Fibroblast of lung (primary cell): Measurements from ENCODE around the gene PLD1. TPM values are rescaled to one million over a fixed set of nuclear protein-coding genes. Genes with fewer than 3 reads are reported as not detected.

Source experiments
- DNase-seq, 2 donors: peaks; one replicate each; pipeline versions ENCODE4 v3.0.0 to v3.0.0-alpha.2; 2010; ENCODE audit warnings: low read depth in 2 of 2
- H2AFZ ChIP-seq: 2 replicates; pipeline ENCODE4 v1.5.1; 2012; ENCODE audit warnings: low read length, control low read depth, inconsistent platforms
- H3K27ac ChIP-seq: 2 replicates; pipeline ENCODE4 v1.5.1; 2011; ENCODE audit warnings: low read length, control low read depth; ENCODE audit not compliant: insufficient read depth
- H3K27me3 ChIP-seq: 2 replicates; pipeline ENCODE4 v1.5.1; 2011; ENCODE audit warnings: mild to moderate bottlenecking, low read length; ENCODE audit not compliant: control insufficient read depth, insufficient read depth
- H3K36me3 ChIP-seq: 2 replicates; pipeline ENCODE4 v1.5.1; 2011; ENCODE audit warnings: low read length; ENCODE audit not compliant: control insufficient read depth, insufficient read depth
- H3K4me1 ChIP-seq: 2 replicates; pipeline ENCODE4 v1.5.1; 2011; ENCODE audit warnings: low read length; ENCODE audit not compliant: control insufficient read depth, insufficient read depth; ENCODE audit errors: extremely low read depth
- H3K4me2 ChIP-seq: 2 replicates; pipeline ENCODE4 v1.5.1; 2011; ENCODE audit warnings: low read length, control low read depth; ENCODE audit not compliant: insufficient read depth; ENCODE audit errors: extremely low read depth
- H3K4me3 ChIP-seq, 4 experiments: fragments of 200-600 bp in 1 of 4; sonication (generic) in 1 of 4; replicated peaks in 1 of 4; 2 replicates each; pipeline ENCODE4 v1.5.1; 2011 to 2016; ENCODE audit warnings: low read length in 4 of 4, low read depth in 3 of 4, mild to moderate bottlenecking in 3 of 4, control low read depth in 2 of 4, inconsistent platforms in 1 of 4, mixed read lengths in 1 of 4; ENCODE audit not compliant: insufficient read depth in 1 of 4; ENCODE audit errors: control extremely low read depth in 1 of 4
- H3K79me2 ChIP-seq: 2 replicates; pipeline ENCODE4 v1.5.1; 2012; ENCODE audit warnings: mild to moderate bottlenecking, low read length, inconsistent platforms; ENCODE audit not compliant: control insufficient read depth, insufficient read depth
- H3K9ac ChIP-seq: 2 replicates; pipeline ENCODE4 v1.5.1; 2011; ENCODE audit warnings: mild to moderate bottlenecking, low read length, control low read depth; ENCODE audit not compliant: insufficient read depth
- H3K9me3 ChIP-seq: 2 replicates; pipeline ENCODE4 v1.5.1; 2012; ENCODE audit warnings: low read depth, low read length; ENCODE audit not compliant: control insufficient read depth, insufficient read depth
- H4K20me1 ChIP-seq: 2 replicates; pipeline ENCODE4 v1.5.1; 2011; ENCODE audit warnings: low read length; ENCODE audit not compliant: control insufficient read depth, insufficient read depth; ENCODE audit errors: extremely low read depth
- CTCF ChIP-seq, 2 donors: IDR thresholded peaks in 1 of 2; conservative IDR thresholded peaks in 1 of 2; 1 replicate in 1 of 2; 2 replicates in 1 of 2; pipeline ENCODE4 v1.5.1; 2011 to 2012; ENCODE audit warnings: low read length in 2 of 2, control low read depth in 1 of 2, inconsistent platforms in 1 of 2, low read depth in 1 of 2, mild to moderate bottlenecking in 1 of 2
- EZH2 ChIP-seq: IDR thresholded peaks from 2 replicates; pipeline ENCODE4 v1.5.1; 2012; ENCODE audit warnings: low read length, control low read depth, mild to moderate bottlenecking; ENCODE audit errors: missing control alignments
- polyA plus RNA-seq, 2 donors: library from polyadenylated mRNA; depleted of rRNA in 1 of 2; stranded (reverse) in 1 of 2; unstranded in 1 of 2; fragments of >200 nt; gene quantifications; 2 replicates each; pipeline ENCODE4 v1.2.1, GENCODE V29; 2011 to 2012; ENCODE audit warnings: missing spikeins in 1 of 2
- total RNA-seq: library from RNA; depleted of rRNA; stranded (reverse); fragments of >200 nt; gene quantifications from 2 replicates; pipeline ENCODE4 v1.2.1, GENCODE V29; 2014

PLD1 gene
- total and polyA plus RNA-seq, 2 donors (not counting 1 experiment from before 2014, with no cell fraction given): 10.8 to 18.8 TPM

- no peaks in the 10 kb centered on the region for H3K27me3 ChIP-seq
- TF ChIP-seq CTCF (conservative IDR thresholded peaks at IDR 0.05 in 1 of 2, IDR thresholded peaks at IDR 0.05 in 1 of 2; ENCODE audit: low read depth in 1 of 2, low read length in 2 of 2) (no peak), EZH2 (no peak)
- no peaks in the 10 kb centered on the region for H4K20me1 ChIP-seq
- peaks cover 2% of the 10 kb centered on the region for H3K4me1 ChIP-seq
- no peaks in the 10 kb centered on the region for H3K9me3 ChIP-seq
- DNase-seq: peak; percentile 80 to 95
- H3K36me3 ChIP-seq: no peaks in the 10 kb centered on the region
- no peak overlapping the region for H3K4me2 ChIP-seq
- H3K27ac ChIP-seq: no peak overlapping the region
- no peak overlapping the region for H3K9ac ChIP-seq
- no peaks in the 10 kb centered on the region for H3K79me2 ChIP-seq
- H3K4me3 ChIP-seq: no peak overlapping the region
- H2AFZ ChIP-seq: no peak overlapping the region
Observed at GRCh38 chr3:171788546-171789351, 21.5 kb downstream of the PLD1 start.

GRCh38 chr3:171786997-171787396 lies 23.3 kb downstream of the PLD1 start:
- Histone ChIP-seq H3K4me3 (no peak overlapping the region), H3K36me3 (no peaks in the 10 kb centered on the region), H3K9ac (no peak overlapping the region), H2AFZ (no peak overlapping the region), H3K4me2 (no peak overlapping the region), H3K27ac (no peak overlapping the region), H3K4me1 (peaks cover 2% of the 10 kb centered on the region), H3K9me3 (no peaks in the 10 kb centered on the region), H4K20me1 (no peaks in the 10 kb centered on the region), H3K79me2 (no peaks in the 10 kb centered on the region), H3K27me3 (no peaks in the 10 kb centered on the region)
- no peak for TF ChIP-seq CTCF (conservative IDR thresholded peaks at IDR 0.05 in 1 of 2, IDR thresholded peaks at IDR 0.05 in 1 of 2; ENCODE audit: low read depth in 1 of 2, low read length in 2 of 2)
- no peak for TF ChIP-seq EZH2
- no peak for DNase-seq

- no peaks in the 10 kb centered on the region for H3K4me1 ChIP-seq
- TF ChIP-seq EZH2: no peak
- no peak for TF ChIP-seq CTCF (conservative IDR thresholded peaks at IDR 0.05 in 1 of 2, IDR thresholded peaks at IDR 0.05 in 1 of 2; ENCODE audit: low read depth in 1 of 2, low read length in 2 of 2)
- no peak overlapping the region for H3K9ac ChIP-seq
- no peak for DNase-seq
- no peak overlapping the region for H3K4me2 ChIP-seq
- H4K20me1 ChIP-seq: no peaks in the 10 kb centered on the region
- H3K9me3 ChIP-seq: no peaks in the 10 kb centered on the region
- no peaks in the 10 kb centered on the region for H3K36me3 ChIP-seq
- H3K27me3 ChIP-seq: no peaks in the 10 kb centered on the region
- no peaks in the 10 kb centered on the region for H3K79me2 ChIP-seq
- H3K27ac ChIP-seq: no peak overlapping the region
- H2AFZ ChIP-seq: no peak overlapping the region
- H3K4me3 ChIP-seq: no peak overlapping the region
Observed at GRCh38 chr3:171784937-171785336, 25.3 kb downstream of the PLD1 start.
